HG02870 (cell line): ENCODE measurements around the gene ZNF318.
"Not testable (repeated sequence)": the region's sequence is repeated elsewhere in the genome, so short reads cannot be mapped to it uniquely, and the experiment has no call there.

Source experiments
- ATAC-seq: cut with Tn5 transposase; IDR thresholded peaks from one replicate; pipeline ENCODE4 v1.9.1; 2021; ENCODE audit warnings: mild to moderate bottlenecking, moderate library complexity; ENCODE audit not compliant: unreplicated experiment

Gene ZNF318

GRCh38 chr6:43390753-43391439 is 21.4 kb upstream of the ZNF318 start:
- not testable (repeated sequence) for ATAC-seq

- no peak for ATAC-seq
These were observed 20.4 kb upstream of the ZNF318 start for GRCh38 chr6:43389730-43390295.

GRCh38 chr6:43386492-43386891 is 17.0 kb upstream of the ZNF318 start:
- ATAC-seq: no peak

DNA sequence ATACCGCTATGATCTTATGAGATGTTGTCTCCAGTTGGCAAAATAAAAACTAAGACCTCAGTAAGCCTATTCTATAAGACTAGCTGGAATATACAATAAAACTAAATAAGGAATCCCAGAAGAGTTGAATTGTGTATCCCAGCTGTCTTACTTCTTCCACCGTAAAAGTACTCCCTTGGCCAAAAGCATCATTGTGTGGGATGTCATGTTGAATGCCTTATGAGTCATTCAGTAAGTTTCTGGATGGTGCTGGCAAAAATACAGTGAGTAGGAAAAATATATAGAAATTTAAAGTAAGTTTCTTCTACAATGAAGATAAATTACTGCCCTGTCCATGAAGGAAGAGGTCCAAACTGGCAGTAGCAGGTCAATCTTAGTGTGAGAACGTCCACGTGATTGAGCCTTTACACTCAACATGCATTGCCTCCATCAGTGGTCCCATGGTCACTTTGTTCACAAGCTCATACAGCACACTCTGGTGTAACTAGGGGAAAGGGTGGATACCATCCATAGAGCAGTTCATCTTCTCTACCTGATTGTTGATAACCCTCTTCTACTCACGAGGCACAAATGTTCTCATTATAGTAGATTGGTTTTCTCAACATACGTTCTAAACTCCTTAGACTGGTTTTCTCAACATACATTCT is 13.7 kb upstream of the ZNF318 start:
- ATAC-seq: no peak

DNA sequence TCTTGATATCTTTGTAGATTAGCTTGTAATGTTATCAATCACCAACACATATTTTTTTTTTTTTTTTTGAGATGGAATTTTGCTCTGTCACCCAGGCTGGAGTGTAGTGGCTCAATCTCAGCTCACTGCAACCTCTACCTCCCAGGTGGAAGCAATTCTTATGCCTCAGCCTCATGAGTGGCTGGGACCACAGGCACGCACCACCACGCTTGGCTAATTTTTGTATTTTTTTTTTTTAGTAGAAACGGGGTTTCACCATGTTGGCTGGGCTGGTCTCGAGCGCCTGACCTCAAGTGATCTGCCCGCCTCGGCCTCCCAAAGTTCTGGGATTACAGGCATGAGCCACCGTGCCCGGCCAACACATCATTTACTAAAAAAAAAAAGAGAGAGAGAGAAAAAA is 11.4 kb upstream of the ZNF318 start:
- ATAC-seq: not testable (repeated sequence)

DNA sequence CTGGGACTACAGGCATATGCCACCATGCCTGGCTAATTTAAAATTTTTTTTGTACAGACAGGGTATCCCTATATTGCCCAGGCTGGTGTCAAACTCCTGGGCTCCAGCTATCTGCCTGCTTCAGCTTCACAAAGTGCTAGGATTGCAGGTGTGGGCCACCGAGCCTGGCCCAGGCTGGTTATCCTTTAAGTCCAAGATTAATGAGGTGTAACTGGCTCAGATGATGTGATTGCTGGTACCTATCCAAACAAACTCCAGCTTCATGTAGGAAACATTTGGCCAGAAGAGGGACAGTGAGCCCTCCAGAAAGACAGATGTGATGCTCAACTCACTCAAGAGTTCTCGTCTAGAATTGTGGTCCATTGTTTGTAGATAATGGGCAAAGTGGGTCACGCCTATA is 9.2 kb upstream of the ZNF318 start:
- ATAC-seq: no peak

DNA sequence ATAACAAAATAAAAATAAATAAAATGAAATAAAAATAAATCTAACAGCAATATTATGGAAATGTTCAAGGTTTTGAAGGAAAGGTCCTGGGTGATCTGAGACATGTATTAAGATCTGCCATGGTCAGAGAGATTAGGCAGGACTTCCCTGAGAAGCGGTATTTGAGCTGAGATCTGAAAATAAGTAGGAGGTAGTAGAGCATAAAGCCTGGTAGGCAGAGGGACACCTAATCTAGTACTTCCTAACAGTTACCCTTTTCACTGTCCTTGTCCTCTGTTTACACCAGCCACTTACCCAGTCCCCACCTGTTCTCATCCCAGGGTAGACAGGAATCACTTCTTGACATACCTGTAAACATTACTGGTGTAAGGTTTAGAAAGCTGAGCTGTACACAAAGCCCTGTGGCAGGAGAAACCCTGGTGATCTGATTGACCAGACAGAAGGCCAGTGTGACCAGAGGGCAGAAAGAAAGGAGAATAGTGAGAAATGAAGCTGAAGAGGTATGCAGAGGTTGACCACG is 8.3 kb upstream of the ZNF318 start:
- ATAC-seq: no peak

GRCh38 chr6:43376551-43376981 is 7.1 kb upstream of the ZNF318 start:
- ATAC-seq: peak; percentile 55

DNA sequence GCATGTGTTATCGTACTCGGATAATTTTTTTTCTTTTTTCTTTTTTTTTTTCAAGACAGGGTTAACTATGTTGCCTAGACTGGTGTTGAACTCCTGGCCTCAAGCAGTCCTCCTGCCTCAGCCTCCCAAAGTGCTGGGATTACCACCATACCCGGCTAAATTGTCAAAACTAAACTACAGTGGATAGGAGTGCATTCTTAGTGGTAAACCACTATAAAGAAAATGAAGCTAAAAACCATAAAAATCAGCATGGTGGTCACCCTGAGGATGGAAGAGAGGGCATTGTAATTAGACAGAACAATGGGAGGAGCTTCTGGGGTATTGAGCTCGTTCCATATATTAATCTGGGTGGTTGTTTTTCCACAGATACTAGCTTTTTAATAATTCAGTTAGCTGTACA is 6.2 kb upstream of the ZNF318 start:
- no peak for ATAC-seq

- ATAC-seq: no peak
These were observed 3.9 kb upstream of the ZNF318 start for GRCh38 chr6:43373252-43373875.

- ATAC-seq: peak; percentile 2
These were observed 645 bp upstream of the ZNF318 start for GRCh38 chr6:43370003-43370580.

GRCh38 chr6:43368259-43369160 is 937 bp downstream of the ZNF318 start:
- ATAC-seq: no peak

DNA sequence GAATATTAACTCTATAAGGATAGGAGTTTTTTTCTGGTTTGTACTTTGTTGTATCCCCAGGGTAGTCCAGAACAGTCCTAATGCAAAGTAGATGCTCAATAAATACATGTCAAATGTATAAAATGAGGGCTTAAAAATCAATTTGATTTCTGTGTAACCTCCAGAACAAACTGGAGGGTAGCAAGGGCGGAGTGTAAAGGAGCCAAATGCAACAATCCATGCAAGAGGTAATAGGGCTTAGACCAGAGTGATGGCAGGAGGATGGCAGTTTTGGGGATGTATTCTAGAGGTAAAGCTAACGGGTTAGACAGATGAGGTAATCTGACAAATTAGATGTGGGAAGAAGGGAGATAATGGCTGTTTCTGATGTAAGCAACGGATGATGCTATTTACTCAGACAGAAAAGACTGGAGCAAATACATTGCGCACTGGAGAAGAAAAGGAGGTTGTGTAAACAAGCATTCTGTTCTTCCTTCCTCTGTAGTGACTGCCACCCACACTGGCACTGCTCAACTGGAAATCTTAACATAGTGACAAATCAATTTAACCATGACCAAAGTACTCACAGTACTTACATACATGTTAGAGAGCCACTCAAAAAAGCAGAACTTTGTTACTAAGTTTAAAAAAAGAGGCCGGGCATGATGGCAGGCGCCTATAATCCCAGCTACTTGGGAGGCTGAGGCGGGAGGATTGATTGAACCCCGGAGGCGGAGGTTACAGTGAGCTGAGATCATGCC is 2.0 kb downstream of the ZNF318 start:
- no peak for ATAC-seq

DNA sequence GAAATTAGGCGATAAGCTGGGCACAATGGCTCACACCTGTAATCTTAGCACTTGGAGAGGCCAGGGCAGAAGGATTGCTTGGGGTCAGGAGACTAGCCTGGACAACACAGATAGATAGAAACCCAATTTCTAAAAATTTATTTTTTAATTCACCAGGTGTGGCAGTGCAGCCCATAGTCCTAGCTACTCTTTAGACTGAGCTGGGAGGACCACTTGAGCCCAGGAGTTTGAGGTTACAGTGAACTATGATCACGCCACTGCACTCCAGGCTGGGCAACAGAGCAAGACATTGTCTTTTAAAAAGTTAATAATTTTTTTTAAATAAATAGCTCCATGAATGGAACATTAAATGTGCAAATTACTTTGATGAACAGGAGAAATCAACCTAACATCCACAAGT is 8.2 kb downstream of the ZNF318 start:
- no peak for ATAC-seq

- ATAC-seq: no peak
These were observed 9.6 kb downstream of the ZNF318 start for GRCh38 chr6:43359831-43360230.

DNA sequence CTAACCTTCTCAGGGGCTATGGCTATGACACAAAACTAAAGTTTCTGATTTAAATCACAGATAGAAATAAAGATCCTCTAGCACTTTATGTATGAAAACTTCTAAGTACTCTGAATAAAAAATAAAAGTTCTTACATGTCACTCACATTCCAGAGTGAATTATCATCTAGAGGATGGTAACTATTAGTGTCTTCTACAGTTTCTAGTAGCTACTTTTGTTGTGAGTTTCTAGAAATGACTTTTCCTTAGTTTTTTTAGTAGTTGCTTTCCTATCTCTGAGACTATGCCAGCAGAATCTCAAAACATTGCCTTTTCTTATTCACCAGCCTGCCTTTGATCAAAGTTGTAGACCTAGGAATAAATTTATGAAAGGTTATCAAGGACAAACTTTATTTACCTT is 10.1 kb downstream of the ZNF318 start:
- ATAC-seq: no peak

DNA sequence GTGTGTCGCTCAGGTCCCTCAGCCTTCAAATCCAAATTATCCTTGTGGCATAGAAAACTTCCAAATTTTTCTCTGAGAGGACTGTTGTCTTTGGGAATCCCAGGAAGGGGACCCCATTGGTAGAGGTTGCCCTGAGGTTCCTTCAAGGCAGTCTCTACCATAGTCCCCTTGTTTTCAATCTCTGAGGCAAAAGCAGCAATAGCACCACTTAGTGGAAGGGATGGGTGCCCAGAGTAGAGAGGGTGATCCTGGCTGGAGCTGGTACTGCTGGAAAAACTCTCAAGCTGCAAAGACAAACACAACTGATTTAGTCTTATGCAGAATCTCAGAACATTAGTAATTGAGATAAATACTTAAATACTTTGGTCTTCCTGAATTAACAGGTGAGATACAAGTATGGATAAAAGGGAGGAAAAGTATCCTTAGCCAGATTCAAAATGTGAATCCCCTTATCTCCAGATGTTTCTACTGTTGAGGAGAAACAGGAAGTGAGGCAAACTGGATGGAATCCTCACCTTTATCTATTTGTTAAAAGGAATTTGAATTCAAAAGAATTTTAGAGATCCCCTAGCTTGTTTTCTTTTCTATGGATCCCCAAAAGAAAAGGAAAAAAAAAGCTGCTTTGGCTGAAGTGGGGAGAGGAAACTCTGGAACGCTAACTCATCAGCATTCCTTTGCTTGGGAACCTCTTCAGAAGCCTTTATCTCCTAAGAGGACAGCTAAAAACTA is 13.4 kb downstream of the ZNF318 start:
- no peak for ATAC-seq

DNA sequence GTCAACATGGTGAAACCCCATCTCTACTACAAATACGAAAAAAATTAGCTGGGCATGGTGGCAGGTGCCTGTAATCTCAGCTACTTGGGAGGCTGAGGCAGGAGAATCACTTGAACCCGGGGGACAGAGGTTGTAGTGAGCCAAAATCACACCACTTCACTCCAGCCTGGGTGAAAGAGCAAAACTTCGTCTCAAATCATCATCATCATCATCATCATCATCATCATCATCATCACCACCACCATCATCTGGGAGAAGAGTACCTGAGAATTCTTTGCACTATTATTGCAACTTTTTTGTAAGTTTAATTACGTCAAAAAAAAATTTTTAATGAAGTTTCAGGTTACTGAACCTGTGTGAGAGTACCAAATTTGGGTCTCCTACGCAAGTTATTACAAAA is 17.5 kb downstream of the ZNF318 start:
- ATAC-seq: not testable (repeated sequence)

- ATAC-seq: no peak
These were observed 22.0 kb downstream of the ZNF318 start for GRCh38 chr6:43347444-43347843.
